ENCODE results near the gene JUNB. TPM values are rescaled to one million over a fixed set of nuclear protein-coding genes. Genes with fewer than 3 reads are reported as not detected.

The JUNB gene
- total and polyA plus RNA-seq, 2 of the 8 experiments (the other 6 are each of a cell fraction or from before 2014, with no cell fraction given), result 7.4 to 10.0 TPM

DNA sequence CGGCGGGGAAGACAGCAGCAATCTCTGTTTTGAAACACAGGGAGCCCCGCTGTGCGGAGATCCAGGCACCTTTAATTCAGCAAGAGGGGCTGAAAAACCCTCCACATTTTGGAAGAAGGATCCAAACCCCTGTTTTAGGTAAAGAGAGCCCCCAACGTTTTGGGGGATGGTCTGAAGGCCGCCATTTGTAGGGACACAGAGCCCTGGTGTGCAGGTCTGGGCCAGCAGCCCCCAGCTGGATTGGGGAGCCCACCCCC, 12.5 kb upstream of the JUNB start:
- FAIRE-seq (no peak), DNase-seq (ENCODE audit: low read depth in 1 of 2, low spot score in 2 of 2) (no peak)
- H3K23me2 ChIP-seq (ENCODE audit: low read depth, low read length), result peaks cover 27% of the 10 kb centered on the region; the same call in 1 of the 2 replicates
- H4K5ac ChIP-seq (ENCODE audit: insufficient read length, low read depth, low read length), result peak overlapping the region; percentile 84
- 23% methylated on average over 6 of the region's 6 CpGs; no CpG with 5 or more reads in 1 of the 2 experiments for WGBS, 2 experiments (ENCODE audit: extremely low coverage in 1 of 2, insufficient coverage in 1 of 2, insufficient read length in 1 of 2, insufficient replicate concordance in 2 of 2, low coverage in 1 of 2, low lambda C conversion rate in 2 of 2, missing lambda C conversion rate in 1 of 2)
- peak overlapping the region; percentile 81 for H3K18ac ChIP-seq (ENCODE audit: extremely low read depth, low read length)
- peak overlapping the region; percentile 93 to 94 for H3K4me2 ChIP-seq (ENCODE audit: insufficient read depth in 1 of 2, low read depth in 2 of 2, low read length in 2 of 2)
- H2BK20ac ChIP-seq (ENCODE audit: low read length), result no peak overlapping the region
- H3K4ac ChIP-seq (replicated peaks; ENCODE audit: insufficient read length, low read depth, low read length), result peak overlapping the region; percentile 8
- H3K9ac ChIP-seq (replicated peaks in 1 of 4; ENCODE audit: extremely low read depth in 1 of 4, low read depth in 3 of 4, low read length in 3 of 4), result peak overlapping the region in 2 of 4 experiments; percentile 31 to 38; a peak in 3 of 7 replicates
- no peak overlapping the region; the same call in 1 of the 2 replicates for H2AK5ac ChIP-seq (ENCODE audit: low read depth, low read length)
- no peaks in the 10 kb centered on the region for H3K36me3 ChIP-seq (ENCODE audit: control insufficient read depth in 2 of 4, insufficient read depth in 4 of 4, low read length in 3 of 4)
- TF ChIP-seq TCF12 (IDR thresholded peaks at IDR 0.05; ENCODE audit: low read depth, low read length) (no peak), CTBP2 (IDR thresholded peaks at IDR 0.05; ENCODE audit: borderline replicate concordance, insufficient read depth, insufficient read length, low read length) (peak; percentile 40)
- no peak overlapping the region for H3K56ac ChIP-seq (replicated peaks; ENCODE audit: insufficient read length, low read depth, low read length)
- ChIA-PET CTCF (ENCODE audit: partially characterized antibody) (interaction anchor here (0.6 to 11.2 kb wide), 13 partner anchors 9 to 71 kb away, joined by 3 to 277 read pairs (median 4); partner anchors contain the start of genes JUNB, RTBDN and THSD8), POLR2A (ENCODE audit: partially characterized antibody) (interaction anchor here (1.0 to 16.6 kb wide), 9 partner anchors 9 to 155 kb away, joined by 3 to 317 read pairs (median 7); partner anchors contain the start of genes FARSA, GET3, JUNB and PRDX2)
- peak overlapping the region; percentile 40 to 69 (median 62); a peak in 6 of 8 replicates for H3K4me3 ChIP-seq (ENCODE audit: extremely low read depth in 1 of 4, insufficient read depth in 2 of 4, low read depth in 3 of 4, low read length in 4 of 4)
- no peak overlapping the region for H2AFZ ChIP-seq (ENCODE audit: low read length)
- H3K79me2 ChIP-seq (ENCODE audit: control insufficient read depth in 1 of 2, insufficient read depth in 2 of 2, low read length in 2 of 2), result no peaks in the 10 kb centered on the region
- H2BK5ac ChIP-seq (ENCODE audit: low read depth, low read length), result peak overlapping the region; percentile 85
- no peak overlapping the region for H3K14ac ChIP-seq (ENCODE audit: insufficient read length)
- H4K8ac ChIP-seq (ENCODE audit: extremely low read depth, insufficient read depth, low read length), result peak overlapping the region; percentile 36
- H3K4me1 ChIP-seq (replicated peaks in 1 of 4; ENCODE audit: control insufficient read depth in 3 of 4, insufficient read depth in 4 of 4, low read length in 3 of 4), result peaks cover 4 to 30% (median 22%) of the 10 kb centered on the region in 4 experiments
- no peak overlapping the region for H2BK15ac ChIP-seq (ENCODE audit: low read length)
- H4K20me1 ChIP-seq (replicated peaks in 1 of 2; ENCODE audit: control insufficient read depth in 1 of 2, insufficient read depth in 2 of 2, low read length in 2 of 2), result no peaks in the 10 kb centered on the region
- no peaks in the 10 kb centered on the region for H3K9me3 ChIP-seq (ENCODE audit: insufficient read depth in 2 of 2, low read depth in 1 of 2, low read length in 1 of 2)
- no peak overlapping the region for H3K23ac ChIP-seq (ENCODE audit: insufficient read length)
- no peaks in the 10 kb centered on the region for H3K79me1 ChIP-seq (ENCODE audit: low read depth, low read length)
- no peaks in the 10 kb centered on the region for H3K27me3 ChIP-seq (replicated peaks in 1 of 4; ENCODE audit: control insufficient read depth in 3 of 4, extremely low read depth in 1 of 4, insufficient read depth in 3 of 4, low read length in 3 of 4)
- peak overlapping the region; percentile 80 for H4K91ac ChIP-seq (replicated peaks; ENCODE audit: insufficient read length, low read length)
- peak overlapping the region; percentile 22; the same call in 1 of the 2 replicates for H3K27ac ChIP-seq (ENCODE audit: low read depth, low read length)
- peak overlapping the region; percentile 35; the same call in 1 of the 2 replicates for H2BK12ac ChIP-seq (ENCODE audit: low read depth, low read length)
- no peak overlapping the region for H2BK120ac ChIP-seq (replicated peaks; ENCODE audit: low read depth, low read length)
